Measurements from ENCODE around the gene KRTAP4-7. TPM values are rescaled to one million over a fixed set of nuclear protein-coding genes. Genes with fewer than 3 reads are reported as not detected.

The KRTAP4-7 gene
- total RNA-seq, 1 experiment from 2014 or later, result not detected

- Histone ChIP-seq H3K14ac (ENCODE audit: insufficient read depth, low read length) (no peak within 1 kb of the TSS), H3K27ac (ENCODE audit: insufficient read length, low read depth, low read length) (no peak within 1 kb of the TSS)
These were observed 17.9 kb upstream of the KRTAP4-7 start, which contains the start of gene KRTAP2-4 for GRCh38 chr17:41065829-41066624. Gene KRTAP2-4, minus strand, starts transcription at chr17:41065879. Its CDS starts 34 bp downstream, at chr17:41065845.

More at GRCh38 chr17:41065829-41066624, 17.9 kb upstream of the KRTAP4-7 start, which contains the start of gene KRTAP2-4:
- Histone ChIP-seq H2AFZ (ENCODE audit: low read length) (no peak within 1 kb of the TSS), H3K4ac (ENCODE audit: low read depth, low read length) (no peak within 1 kb of the TSS), H2BK120ac (ENCODE audit: low read depth, low read length, poor library complexity, severe bottlenecking) (no peak within 1 kb of the TSS), H2BK5ac (ENCODE audit: insufficient read length, low read length) (no peak within 1 kb of the TSS), H3K9ac (ENCODE audit: extremely low read depth, insufficient read length, low read length) (no peak within 1 kb of the TSS), H2BK20ac (ENCODE audit: low read depth, low read length, poor library complexity, severe bottlenecking) (no peak within 1 kb of the TSS), H2AK5ac (ENCODE audit: insufficient read length, low read length) (no peak within 1 kb of the TSS), H3K4me2 (ENCODE audit: insufficient read depth, insufficient read length, low read length) (no peak within 1 kb of the TSS), H4K5ac (ENCODE audit: insufficient read length, low read depth, low read length) (no peak within 1 kb of the TSS), H3K9me3 (ENCODE audit: control insufficient read depth, low read depth, low read length) (no peaks in the 10 kb centered on the region), H3K4me1 (ENCODE audit: insufficient read depth, low read length) (no peaks in the 10 kb centered on the region), H3T11ph (ENCODE audit: low read length) (no peak within 1 kb of the TSS), H2BK15ac (ENCODE audit: low read depth, low read length) (no peak within 1 kb of the TSS), H3K23me2 (ENCODE audit: insufficient read length, low read depth, low read length, poor library complexity, severe bottlenecking) (no peaks in the 10 kb centered on the region), H3K27me3 (ENCODE audit: insufficient read depth, low read length) (no peaks in the 10 kb centered on the region), H3K18ac (ENCODE audit: insufficient read length, low read depth, low read length) (no peak within 1 kb of the TSS), H3K56ac (ENCODE audit: insufficient read length, low read depth, low read length) (no peak within 1 kb of the TSS), H3K23ac (ENCODE audit: insufficient read length, low read depth, low read length) (no peak within 1 kb of the TSS), H3K79me1 (ENCODE audit: insufficient read depth, low read depth, low read length, poor library complexity, severe bottlenecking) (no peaks in the 10 kb centered on the region), H4K91ac (ENCODE audit: insufficient read length, low read depth, low read length) (no peak within 1 kb of the TSS), H4K20me1 (ENCODE audit: control insufficient read depth, insufficient read depth, insufficient read length) (no peaks in the 10 kb centered on the region), H4K8ac (replicated peaks; ENCODE audit: insufficient read length, low read depth, low read length) (no peak within 1 kb of the TSS), H3K79me2 (ENCODE audit: insufficient read depth, low read length) (no peaks in the 10 kb centered on the region), H2BK12ac (ENCODE audit: insufficient read length, low read depth, low read length) (no peak within 1 kb of the TSS)
- Mint-ChIP-seq H3K36me3 (ENCODE audit: insufficient read depth in 1 of 3, low read depth in 3 of 3) (no peaks in the 10 kb centered on the region), H3K27me3 (ENCODE audit: low read depth) (no peaks in the 10 kb centered on the region), H3K9me3 (no peaks in the 10 kb centered on the region), H3K27ac (no peak within 1 kb of the TSS), H3K4me1 (0 out of 4 replicates have a peak, but pooled peaks cover 0 to 5% of the 10 kb centered on the region in 2 experiments), H3K4me3 (no peak within 1 kb of the TSS)
- WGBS (ENCODE audit: extremely low coverage, insufficient read length, low lambda C conversion rate), result no CpG with 5 or more reads among the region's 6 CpGs
- no peak for DNase-seq
- no peak for TF ChIP-seq CTCF (conservative IDR thresholded peaks at IDR 0.05)
